ENCODE measurements around the gene HUNK. TPM values are rescaled to one million over a fixed set of nuclear protein-coding genes. Genes with fewer than 3 reads are reported as not detected.

HUNK gene
- total RNA-seq, 1 experiment from 2014 or later = 0.67 TPM

- DNase-seq (ENCODE audit: extremely low read depth, low read depth) = no peak
Measured at GRCh38 chr21:31894457-31894856, 21.6 kb downstream of the HUNK start.

GRCh38 chr21:31895077-31895835 lies 22.4 kb downstream of the HUNK start:
- DNase-seq (ENCODE audit: extremely low read depth, low read depth) = no peak

GRCh38 chr21:31896019-31896418 lies 23.2 kb downstream of the HUNK start:
- DNase-seq (ENCODE audit: extremely low read depth, low read depth) = no peak

- no peak for DNase-seq (ENCODE audit: extremely low read depth, low read depth)
Measured at GRCh38 chr21:31897311-31897710, 24.5 kb downstream of the HUNK start.

- DNase-seq (ENCODE audit: extremely low read depth, low read depth) = no peak
Measured at GRCh38 chr21:31898933-31899630, 26.3 kb downstream of the HUNK start.

GRCh38 chr21:31900121-31900895 lies 27.5 kb downstream of the HUNK start:
- DNase-seq (ENCODE audit: extremely low read depth, low read depth) = no peak

- DNase-seq (ENCODE audit: extremely low read depth, low read depth) = no peak
Measured at GRCh38 chr21:31901315-31901714, 28.5 kb downstream of the HUNK start.

GRCh38 chr21:31902438-31902837 lies 29.6 kb downstream of the HUNK start:
- DNase-seq (ENCODE audit: extremely low read depth, low read depth) = no peak

GRCh38 chr21:31903896-31904295 lies 31.1 kb downstream of the HUNK start:
- DNase-seq (ENCODE audit: extremely low read depth, low read depth) = no peak

GRCh38 chr21:31905503-31906451 lies 33.0 kb downstream of the HUNK start:
- DNase-seq (ENCODE audit: extremely low read depth, low read depth) = no peak

- DNase-seq (ENCODE audit: extremely low read depth, low read depth) = no peak
Measured at GRCh38 chr21:31908106-31909031, 35.5 kb downstream of the HUNK start.

GRCh38 chr21:31909153-31910073 lies 36.6 kb downstream of the HUNK start:
- no peak for DNase-seq (ENCODE audit: extremely low read depth, low read depth)

GRCh38 chr21:31910074-31910470 lies 37.3 kb downstream of the HUNK start:
- no peak for DNase-seq (ENCODE audit: extremely low read depth, low read depth)

GRCh38 chr21:31911138-31911907 lies 38.5 kb downstream of the HUNK start:
- DNase-seq (ENCODE audit: extremely low read depth, low read depth) = no peak

- DNase-seq (ENCODE audit: extremely low read depth, low read depth) = no peak
Measured at GRCh38 chr21:31912501-31912900, 39.7 kb downstream of the HUNK start.

- no peak for DNase-seq (ENCODE audit: extremely low read depth, low read depth)
Measured at GRCh38 chr21:31913182-31913608, 40.4 kb downstream of the HUNK start.

GRCh38 chr21:31914472-31914871 lies 41.7 kb downstream of the HUNK start:
- no peak for DNase-seq (ENCODE audit: extremely low read depth, low read depth)

Measured in NCI-H460 (cell line).